SKM-1 treated with dmso at 0.1 percent for 144 hours (cell line): ENCODE results near the gene USP7.

Experiments used
- DNase-seq: peaks from one replicate; lab custom pipeline; 2025; ENCODE audit not compliant: unreplicated experiment; lab: John Stamatoyannopoulos, UW

USP7 gene

DNA sequence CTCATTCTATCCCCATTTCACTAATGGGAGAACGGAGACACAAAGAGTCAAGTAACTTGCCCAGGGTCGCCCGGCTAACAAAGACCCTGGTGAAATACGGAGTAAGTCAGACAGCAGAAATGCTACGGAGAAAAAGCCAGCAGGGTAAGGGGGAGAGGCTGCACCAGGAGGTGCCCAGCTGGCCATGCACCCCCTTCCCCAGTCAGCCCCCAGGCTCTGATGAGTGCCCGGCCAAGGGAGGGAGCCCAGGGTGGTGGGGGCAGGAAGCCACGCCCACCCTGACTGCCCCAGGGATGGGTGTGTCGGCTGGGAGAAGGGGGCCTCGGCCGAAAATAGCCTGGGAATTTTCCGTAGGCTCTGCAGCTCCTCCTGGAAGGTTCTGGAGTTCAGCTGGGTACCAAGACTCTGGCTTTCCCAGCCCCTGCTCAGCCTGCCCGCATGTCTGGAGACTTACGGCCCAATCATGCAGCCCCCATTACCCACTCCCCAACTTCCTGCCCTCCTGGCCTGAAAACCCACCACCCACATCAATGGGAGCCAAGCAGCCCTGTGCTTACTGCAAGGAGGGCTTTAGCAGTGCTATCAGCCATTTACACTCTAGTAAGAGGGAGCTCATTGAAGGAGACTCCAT lies 99.1 kb downstream of the USP7 start:
- DNase-seq, result no peak

DNA sequence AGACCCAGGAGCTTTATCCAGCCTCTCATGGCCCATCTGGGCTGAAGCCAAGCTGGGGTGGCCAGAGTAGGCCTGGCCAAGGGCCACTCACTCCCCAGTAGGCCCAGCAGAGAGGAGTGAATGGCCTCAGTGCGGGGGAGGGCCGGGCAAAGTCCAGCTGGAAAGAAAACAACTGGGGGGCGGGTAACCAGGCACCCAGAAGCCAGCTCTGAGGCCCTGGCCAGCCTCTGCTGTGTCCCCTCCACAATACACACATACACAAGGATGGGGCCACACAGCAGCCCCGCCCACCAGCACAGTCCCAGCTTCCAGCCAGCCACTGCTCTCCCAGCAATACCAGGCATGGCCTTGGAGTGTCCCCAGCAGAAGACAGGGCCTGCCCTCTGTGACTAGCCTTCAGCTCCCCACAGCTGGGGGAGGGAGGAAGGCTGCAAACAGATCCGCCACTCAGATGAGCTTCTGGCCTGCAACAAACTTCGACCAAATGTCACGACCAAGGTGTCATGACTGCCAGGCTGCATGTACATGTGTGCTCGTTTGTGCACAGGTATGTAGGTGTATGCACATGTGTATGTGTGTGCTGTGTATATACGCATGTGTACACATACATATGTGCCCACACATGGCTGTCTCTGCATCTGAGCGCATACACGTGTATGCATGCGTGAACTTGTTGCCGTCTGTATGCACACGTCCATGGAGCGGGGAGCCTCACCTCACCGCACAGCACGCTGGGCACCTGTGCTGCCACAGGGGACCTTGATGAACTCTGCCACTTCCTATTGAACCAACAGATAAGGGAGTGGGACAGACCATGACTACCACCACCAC lies 99.9 kb downstream of the USP7 start:
- DNase-seq, result no peak

DNA sequence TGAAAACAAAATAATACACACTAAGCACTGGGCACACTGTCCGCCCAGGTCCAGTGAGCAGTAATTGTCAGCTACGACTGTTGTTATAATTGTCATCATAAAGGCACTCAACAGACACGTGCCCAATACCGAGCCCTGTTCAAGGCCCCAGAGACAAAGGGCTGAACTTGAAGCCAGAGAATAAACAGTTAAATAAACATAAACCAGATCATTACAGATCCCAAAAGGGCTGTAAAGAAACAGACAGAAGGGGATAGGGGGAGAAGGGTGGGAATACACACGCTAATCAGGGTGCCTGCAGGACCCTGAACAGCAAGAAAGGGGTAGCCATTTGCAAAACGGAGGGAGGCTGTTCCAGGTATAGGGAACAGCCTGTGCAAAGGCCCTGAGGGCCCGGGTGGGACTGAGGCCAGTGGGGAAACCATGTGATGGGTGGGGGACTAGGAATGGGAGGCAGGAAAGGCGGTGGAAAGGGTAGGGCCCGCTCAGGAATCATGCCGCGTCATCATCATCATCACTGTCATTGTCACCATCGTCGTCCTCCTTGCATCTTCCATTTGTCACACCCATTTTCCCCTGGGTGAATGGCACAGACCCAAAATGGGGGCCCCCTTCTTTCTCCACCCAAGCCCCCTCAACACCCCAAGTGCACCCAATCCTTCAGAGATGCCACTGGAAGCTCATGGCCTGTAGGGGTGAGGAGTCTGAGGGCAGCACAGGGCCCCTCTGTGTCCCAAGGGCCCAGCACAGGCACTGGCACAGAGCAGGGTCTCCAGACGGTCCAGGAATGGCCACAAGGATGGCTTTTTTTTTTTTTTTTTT lies 101.2 kb downstream of the USP7 start:
- no peak for DNase-seq

DNA sequence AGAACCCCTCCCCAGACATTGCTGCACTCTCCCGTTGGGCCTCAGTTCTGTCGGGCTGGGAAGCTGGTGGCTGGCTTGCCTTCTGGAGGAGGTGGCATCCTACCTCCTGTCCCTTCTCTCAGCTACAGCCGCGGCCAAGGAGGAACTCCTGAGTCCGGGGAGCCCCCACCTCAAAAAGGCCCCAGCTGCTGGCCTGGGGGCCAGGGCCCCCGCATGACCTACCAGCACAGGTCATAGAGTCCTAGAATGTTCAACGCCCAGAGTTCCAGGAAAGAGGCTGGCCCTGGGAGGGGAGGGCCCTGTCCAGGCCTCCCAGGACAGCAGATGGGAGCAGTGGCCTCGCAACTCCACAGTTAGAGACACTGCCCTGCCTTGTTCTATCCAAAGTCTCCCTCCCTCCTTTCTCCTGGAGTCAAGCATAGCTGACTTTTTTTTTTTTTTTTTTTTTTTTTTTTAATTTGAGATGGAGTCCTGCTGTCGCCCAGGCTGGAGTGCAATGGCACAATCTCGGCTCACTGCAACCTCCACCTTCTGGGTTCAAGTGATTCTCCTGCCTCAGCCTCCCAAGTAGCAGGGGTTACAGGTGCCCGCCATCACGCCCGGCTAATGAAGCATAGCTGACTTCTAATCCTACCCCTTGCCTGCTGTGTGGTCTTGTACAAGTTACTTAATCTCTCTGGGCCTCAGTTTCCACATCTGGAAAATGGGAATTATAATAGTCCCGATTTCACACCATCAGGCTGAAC lies 102.0 kb downstream of the USP7 start:
- no peak for DNase-seq

DNA sequence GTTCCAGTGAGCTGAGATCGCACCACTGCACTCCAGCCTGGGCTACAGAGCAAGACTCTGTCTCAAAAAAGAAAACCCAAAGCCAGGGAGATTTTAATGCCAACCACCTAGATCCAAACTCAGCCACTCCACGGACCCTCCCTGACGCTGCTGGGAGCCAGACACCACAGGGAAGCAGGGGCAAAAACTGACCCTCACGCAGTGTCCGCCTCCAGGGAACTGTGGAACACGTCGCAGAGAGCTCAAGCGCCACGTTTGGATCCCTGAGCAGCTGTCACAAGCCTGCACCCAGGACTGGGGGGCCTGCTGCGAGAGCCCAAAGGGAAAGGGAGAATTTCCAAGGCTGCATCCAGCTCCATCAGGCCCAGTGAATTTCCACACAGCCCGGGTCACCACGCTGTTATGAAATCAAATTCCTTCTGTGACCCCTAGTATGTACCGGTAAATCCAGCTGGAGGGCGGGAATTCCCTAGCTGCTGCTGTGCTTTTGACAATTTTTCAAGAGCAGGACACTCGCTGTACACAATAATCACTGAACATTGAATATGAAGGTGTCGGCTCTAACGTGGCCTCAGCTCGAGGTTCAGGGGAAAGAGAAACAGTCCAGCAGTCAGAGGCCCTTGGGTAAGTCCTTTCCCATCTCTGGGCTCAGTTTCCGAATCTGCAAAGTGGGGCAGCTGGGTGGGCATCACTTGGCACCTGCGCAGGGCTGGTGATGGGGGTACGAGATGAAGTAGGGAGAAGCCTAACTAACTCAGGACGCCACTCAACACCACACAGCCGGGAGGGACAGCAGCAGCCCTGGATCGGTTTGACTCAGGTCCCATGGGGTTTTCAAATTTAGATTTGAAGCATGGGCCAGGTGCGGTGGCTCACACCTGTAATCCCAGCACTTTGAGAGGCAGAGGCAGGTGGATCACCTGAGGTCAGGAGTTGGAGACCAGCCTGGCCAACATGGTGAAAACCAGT lies 103.5 kb downstream of the USP7 start:
- no peak for DNase-seq

DNA sequence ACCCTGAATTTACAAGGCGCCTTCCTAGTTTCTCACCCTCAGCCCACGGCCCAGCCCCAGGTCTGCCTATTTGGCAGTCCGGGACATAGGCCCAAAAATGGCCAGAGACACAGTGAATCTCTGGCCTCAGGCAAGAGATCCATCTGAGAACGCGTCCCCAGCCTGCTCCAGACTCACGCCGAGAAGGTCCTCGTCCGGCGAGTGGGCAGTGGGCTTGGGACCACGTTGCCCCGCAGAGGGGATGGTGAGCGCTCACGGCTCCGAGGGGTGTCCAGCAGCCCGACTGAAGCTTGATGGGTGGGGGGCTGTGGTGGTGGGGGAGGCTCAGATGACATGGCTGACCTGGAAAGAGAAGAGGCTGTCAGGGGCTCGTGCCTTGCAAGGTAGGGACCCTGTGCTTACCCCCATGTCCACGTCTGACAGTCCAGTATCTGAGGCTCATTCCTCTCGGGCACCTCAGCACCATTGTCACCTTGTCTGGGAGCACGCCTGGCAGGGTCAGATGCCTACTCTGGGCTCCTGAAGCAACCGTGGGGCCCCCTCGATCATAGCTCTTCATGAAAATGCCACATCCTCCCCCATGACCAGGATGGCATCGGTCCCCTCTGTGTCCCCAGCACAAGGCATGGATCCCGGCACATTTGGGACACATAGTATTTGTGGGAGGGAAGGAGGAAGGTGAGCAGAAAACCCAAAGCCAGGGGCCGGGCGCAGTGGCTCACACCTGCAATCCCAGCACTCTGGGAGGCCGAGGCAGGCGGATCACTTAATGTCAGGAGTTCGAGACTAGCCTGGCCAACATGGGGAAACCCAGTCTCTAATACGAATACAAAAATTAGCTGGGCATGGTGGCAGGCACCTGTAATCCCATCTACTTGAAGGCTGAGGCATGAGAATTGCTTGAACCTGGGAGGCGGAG lies 104.5 kb downstream of the USP7 start:
- DNase-seq, result no peak

DNA sequence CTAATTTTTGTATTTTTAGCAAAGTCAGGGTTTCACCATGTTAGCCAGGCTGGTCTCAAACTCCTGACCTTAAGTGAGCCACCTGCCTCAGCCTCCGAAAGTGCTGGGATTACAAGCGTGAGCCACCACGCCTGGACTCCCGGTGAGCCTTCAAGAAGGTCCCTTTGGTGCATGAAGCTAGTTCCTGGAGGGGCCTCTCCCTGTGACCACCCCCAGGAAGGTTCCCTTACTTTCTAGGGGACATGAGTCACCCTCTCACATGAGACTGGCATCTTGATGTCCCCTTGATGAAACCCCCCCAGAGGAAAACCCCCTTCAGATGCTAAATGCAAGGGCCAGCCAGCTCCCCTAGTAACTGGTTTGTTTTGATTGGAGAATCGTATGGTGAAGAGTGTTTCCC lies 107.7 kb downstream of the USP7 start:
- DNase-seq, result no peak

DNA sequence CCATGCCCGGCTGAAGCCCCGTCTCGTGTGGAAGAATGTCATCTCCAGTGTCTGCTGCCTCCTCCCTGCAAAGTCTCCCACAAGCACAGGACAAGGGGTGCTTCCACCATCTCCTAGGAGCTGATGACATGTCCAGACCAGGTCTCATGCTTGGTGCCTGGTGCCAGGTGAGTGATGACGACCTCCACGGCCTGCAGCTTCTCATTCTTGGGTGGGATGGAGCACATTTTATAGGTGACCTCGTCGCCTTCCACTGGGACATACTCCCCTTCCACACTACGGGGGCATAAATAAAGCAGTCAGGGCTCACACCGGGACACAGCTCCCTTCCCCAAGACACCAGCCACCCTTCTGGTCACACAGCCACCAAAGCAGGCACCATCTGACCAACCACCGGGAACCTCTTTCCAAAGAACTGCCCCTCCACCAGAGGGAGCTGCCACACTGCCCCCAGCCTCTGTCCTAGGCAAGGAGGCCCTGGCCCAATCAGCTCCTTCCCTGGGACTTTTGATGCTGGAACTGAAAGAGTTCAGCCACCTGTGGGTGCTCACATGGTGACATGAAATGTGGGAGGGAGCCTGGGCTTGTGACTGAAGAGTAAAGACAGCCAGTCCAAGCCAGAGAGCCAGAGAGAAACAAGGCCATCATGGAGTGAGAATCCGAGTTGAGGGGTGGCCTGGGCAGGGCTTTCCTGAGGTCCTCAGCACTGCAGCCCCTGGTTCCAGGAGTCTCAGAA lies 108.5 kb downstream of the USP7 start:
- no peak for DNase-seq

DNA sequence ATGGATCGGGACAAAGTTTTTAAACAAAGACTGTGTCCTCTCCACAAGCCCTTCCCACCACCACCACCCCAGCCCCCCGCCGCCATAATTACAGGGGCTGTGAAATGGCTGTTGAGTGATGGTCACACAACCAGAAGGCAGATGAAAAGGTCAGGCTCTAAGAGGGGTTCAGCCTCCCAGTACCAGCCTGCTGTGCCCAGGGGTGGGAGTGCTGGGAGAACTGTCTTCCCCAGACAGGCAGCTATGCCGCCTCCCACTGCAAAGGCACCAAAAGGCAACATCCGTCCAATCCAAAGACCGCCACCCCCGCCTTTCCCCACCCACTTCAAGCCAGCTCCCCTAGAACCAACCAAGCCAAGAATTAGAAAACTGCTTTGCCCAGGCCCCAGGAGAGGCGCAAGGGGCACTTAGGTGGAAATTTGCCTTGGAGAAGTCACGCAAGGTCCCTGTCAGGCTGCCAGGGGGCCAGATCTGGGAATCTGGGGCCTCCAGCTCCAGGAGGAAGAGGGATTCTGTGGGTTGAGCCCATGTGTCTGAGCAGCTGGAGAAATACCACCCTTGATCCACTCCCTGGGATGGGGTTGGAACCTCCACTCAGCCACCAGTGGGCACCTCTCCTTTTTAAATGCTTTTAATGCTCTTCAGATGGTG lies 109.3 kb downstream of the USP7 start:
- no peak for DNase-seq

DNA sequence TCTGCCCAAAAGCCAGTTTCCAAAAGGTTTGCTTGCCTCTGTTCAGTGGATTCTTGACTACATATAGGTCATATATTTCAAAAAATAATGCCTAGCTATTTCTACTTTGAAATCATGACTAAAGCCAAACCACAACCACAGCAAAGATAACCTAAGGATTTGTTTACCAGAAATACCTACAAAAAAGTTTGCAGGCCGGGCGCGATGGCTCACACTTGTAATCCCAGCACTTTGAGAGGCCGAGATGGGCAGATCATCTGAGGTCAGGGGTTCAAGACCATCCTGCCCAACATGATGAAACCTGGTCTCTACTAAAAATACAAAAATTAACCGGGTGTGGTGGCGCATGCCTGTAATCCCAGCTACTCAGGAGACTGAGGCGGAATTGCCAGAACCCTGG lies 110.1 kb downstream of the USP7 start:
- no peak for DNase-seq

DNA sequence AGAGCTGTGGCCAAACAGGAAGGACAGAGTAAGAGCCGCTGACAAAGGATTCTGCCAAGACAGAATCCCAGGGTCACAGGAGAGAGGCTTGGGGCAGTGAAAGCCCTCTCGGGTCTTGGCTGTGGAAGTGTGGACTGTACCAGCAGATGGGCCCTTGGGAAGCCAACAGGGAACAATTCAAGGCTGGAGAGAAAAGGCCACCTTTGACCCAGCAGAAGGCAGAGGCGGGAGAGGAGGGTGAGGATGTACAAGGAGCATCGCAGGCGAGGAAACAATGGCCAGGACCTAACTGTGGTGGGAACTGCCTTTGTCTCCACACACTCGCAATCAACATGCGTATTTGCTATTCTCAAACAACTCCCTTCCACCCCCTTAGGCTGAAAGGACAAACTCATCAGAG lies 110.6 kb downstream of the USP7 start:
- no peak for DNase-seq

DNA sequence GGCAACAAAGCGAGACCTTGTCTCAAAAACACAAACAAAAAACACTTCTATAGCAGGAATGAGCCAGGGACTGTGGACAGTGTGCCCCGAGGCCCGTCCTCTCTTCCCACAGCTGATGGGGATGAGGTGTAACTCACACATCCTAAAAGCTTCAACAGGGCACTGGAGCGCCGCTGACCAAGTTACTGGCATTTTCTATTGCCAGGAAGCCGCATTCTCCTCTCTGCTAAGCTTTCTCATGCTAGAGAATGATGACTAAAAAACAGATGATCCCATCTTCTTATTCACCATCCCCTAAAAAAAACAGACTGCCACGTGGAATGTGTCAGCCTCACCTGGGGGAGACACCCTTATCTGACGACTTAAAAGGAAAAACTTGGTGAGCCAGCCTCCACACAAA lies 111.2 kb downstream of the USP7 start:
- DNase-seq, result no peak

DNA sequence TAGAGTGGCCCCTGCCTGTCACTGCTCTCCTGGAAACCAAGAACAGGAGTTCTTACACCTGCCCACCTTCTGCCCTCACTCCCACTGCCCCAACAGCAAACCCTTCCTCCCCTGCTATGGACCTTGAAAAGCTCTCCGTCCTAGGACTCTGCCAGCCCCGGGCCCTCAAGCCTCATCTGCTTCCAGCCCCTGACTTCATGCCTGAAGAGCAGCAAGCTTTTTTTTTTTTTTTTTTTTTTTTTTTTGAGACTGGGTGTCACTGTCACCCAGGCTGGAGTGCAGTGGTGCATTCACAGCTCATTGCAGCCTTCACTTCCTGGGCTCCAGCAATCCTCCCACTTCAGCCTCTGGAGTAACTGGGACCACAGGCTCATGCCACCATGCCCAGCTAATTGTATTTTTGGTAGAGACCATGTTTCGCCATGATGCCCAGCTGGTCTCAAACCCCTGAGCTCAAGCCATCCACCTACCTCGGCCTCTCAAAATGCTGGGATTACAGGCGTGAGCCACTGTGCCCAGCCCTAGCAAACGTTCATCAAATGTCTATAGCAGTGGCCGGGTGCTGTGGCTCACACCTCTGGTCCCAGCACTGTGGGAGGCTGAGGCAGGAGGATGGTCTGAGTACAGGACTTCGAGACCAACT lies 111.8 kb downstream of the USP7 start:
- DNase-seq, result no peak

DNA sequence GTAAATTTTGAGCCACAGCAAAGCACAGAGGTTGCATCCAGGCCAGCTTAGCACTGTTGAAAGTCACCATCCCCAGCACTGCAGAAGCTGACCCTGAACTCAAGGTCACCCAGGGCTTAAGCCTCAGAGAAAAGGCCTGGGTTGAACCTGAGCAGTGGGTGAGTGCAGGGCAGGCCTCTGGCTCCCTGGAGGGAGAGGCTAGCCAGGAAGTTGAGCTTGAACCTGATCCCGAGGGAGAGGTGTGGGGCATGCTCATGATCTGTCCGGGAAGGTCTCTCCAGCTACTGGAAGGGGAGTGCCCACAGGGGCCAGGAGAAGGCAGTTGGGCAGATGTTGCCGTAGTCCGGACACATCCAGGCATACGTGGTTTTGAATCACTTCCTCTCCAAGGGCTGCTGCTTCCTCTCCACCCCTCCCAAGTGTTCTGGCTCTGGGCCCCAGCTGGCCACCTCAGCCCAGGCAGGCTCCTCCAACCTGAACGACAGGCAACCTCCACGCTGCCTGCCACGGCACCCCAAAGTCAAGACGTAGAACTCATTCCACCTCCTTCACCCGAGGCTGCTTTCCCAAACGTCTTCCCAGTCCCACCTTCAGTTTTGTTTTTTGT lies 113.3 kb downstream of the USP7 start:
- peak; percentile 77 for DNase-seq

DNA sequence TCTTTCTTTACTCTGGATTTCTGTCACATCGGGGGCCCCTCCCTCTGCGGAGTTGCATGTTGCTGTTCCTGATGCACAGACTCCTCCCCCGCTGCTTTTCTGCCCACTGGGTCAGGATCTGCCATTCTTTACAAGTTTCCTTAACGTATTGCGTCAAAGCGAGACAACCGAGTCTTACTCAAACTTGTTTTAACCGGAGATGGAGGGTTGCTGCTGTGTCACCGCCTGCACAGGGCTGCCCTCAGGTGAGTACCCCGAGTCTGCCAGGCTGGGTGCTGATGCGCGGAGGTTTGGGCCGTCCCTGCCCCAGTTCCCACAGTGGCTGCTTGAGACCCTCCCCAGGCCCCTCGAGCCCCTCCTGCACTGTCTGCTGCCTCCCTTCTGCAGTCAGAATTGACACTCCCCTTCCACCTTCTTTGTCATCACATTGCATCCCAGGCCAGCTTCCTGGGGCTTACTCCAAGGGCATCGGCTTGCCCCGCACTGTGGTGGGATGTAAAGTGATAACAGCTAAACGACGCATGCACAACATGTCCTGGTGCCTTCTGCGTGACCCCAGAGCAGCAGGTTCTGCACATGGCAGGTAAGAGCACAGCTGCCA lies 114.2 kb downstream of the USP7 start:
- DNase-seq, result no peak

DNA sequence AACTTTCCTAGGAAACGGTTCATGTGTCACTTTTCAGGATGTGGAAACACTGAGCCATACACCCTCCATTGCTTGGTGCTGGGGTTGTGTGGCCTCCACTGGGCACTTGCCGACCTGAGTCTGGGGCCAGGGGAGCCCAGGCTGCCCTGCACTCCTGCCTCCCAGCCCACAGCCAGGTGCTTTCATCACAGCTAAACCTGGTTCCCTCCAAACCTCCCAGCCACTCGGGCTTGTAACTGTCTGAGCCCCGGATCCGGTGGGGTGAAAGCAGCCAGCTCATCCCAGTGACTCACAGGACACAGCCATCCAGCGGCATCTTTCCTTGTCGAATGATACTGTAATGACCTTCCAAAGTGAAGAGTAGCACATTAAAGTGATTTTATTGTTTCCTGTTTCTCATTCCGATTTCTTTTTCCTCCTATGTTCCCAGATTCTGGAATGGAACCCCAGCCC lies 114.7 kb downstream of the USP7 start:
- DNase-seq, result no peak
